SKM-1 (cell line): ENCODE data around the gene MAPT.
"Not testable (repeated sequence)": the region's sequence is repeated elsewhere in the genome, so short reads cannot be mapped to it uniquely, and the experiment has no call there.

Experiments
- DNase-seq: peaks from one replicate; lab custom pipeline; 2025; ENCODE audit not compliant: unreplicated experiment; lab: John Stamatoyannopoulos, UW

The MAPT gene

DNA sequence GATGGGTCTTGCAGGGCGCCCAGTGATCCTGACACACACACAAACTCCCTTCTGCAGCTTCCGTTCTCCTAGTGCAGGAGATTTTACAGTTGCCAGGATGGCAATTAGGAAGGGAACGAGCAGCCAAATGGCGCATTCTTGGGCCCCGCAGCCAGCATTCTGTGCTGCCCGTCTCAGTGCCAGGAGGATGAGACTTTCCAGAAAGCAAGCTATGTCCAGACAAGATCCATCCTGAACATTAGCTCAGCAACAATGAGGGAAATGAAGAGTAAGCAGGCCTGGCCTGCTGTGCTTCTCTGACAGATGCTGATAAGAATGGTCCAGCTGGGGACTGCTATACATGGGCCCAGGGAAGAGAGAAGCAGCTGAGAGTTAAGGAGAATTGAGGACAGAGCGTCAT lies 33.2 kb upstream of the MAPT start:
- DNase-seq = no peak

DNA sequence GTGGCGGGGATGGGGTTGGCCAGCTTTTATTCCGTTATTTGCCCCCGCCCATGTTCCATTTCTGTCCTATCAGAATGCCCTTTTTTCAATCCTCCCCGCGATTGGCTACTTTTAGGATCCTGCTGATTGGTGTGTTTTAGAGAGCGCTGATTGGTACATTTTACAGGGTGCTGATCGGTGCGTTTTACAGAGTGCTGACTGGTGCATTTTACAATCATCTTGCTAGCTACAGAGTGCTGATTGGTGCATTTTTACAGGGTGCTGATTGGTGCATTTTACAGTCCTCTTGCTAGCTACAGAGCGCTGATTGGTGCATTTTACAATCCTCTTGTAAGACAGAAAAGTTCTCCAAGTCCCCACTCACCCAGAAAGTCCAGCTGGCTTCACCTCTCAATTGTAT lies 32.2 kb upstream of the MAPT start:
- not testable (repeated sequence) for DNase-seq

DNA sequence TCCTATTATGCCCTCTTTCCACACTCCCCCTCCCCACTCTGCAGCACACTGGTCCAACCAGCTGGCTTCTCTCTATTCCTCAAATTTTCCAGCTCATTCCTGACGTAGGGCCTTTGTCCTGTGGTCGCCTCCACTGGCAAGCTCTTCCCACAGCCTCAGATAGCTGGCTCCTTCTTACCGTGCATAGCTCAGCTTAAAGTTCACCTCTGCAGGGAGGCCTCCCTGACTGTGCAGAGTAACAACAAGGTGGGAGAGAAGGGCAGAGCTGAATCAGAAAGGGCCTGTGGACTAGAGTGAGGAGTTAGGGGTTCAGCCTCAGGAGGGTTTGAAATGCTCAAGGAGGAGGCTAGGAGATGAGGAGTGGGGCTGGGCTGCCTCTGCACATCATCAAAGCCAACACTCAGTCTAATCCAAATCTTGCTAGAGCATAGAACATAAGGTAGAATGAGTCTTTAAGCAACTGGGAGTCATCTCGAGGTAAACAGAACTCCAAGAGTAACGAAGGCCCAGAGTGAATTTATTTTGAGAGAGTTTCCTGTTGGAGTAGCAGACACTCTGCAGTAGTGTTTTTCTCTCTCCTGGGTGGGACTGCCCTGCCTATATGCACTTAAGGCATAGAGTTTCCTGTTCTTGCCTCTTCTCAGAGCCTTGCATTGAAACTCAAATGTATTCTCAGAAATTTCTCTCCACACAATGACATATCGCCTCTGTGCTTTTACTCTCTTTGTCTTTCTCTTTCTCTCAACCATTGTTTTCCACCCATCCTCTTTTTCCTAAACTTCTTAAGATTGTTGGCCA lies 30.3 kb upstream of the MAPT start:
- DNase-seq = no peak

DNA sequence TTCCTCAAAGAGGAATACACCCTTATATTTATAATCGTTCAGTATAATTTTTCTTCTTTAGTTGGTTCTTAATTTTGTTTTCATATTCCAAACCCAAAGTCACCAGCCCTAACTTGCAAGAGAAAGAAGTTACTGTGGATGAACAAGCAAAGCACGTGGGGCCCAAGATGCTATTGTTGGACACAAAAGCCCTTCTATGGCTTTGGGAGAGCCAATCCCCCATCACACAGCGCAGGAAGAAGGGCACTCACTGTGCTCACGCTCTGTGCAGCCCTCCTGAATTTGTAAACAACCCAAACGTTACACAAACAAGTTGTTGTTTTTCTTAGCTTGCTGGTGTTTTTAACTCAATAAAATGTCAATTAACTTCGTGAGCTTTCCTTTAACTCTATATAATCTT lies 27.2 kb upstream of the MAPT start:
- DNase-seq = no peak

DNA sequence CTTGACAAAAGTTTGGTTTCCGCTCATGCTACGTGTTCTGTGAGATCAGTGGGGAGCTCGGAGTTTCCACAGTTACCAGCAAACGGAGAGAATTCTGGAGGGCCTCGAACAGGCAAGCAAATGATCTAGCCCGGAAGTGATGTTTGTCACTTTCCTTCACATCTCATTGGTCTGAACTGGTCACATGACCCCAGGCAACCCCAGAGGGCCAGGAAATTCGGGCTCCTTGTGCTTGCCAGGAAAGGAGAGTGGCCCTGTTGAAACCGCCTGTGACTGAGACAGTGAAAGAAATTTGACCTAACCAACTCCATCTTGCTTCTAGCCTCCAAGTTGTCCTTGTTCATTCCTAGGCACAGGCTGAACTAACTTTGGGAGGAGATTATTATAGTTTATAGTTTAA lies 26.7 kb upstream of the MAPT start:
- no peak for DNase-seq

- DNase-seq = peak; percentile 9
These were observed 26.1 kb upstream of the MAPT start for GRCh38 chr17:45868276-45868675.

DNA sequence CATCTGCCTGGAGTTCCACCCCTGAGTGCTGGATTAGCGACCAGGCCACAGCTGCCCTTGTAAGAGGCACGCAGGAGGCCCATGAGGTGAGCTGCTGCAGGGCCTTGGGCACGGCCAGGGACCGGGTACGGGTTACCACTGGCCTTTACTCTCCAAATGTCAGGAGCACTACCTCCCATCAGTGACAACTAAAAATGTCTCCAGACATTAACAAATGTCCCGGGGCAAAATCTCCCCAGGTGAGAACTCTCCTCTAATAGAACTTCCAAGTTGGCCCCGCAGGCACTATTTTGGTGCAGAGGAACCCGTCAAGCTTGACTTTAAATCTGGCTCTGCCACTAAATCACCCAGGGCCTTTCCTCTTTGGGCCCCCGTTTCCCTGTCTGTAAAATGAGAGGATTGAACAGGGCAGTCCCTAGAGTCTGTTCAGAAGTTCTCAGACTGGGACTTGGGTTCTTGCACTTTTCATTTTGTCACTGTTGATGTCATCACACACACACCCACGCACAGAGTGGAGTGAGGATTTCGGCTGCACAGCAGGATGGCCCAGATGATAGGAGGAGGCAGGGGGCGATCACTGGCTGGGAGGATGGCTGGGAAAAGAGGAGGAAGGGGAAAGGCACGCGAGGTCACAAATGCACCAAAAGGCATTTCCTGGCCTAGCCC lies 24.5 kb upstream of the MAPT start:
- DNase-seq = no peak

GRCh38 chr17:45870342-45870974 lies 23.9 kb upstream of the MAPT start:
- DNase-seq = no peak

DNA sequence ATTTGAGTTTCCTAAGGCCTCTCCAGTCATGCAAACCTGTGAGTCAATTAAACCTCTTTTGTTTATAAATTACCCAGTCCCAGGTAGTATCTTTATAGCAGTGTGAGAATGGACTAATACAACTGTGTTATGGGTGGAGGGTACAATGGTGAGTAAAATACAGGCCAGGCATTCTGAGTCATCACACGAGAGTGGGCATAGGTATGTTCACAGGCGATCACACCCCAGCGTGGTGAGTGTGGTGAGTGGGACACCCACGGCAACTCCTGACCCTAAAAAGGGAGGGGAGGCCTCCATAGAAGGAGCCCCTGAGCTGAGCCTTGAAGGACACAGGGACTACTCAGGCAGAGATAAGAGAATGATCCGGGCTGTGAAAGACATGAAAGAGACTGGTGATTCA lies 22.6 kb upstream of the MAPT start:
- DNase-seq = no peak

- DNase-seq = no peak
These were observed 20.6 kb upstream of the MAPT start for GRCh38 chr17:45873728-45874127.

DNA sequence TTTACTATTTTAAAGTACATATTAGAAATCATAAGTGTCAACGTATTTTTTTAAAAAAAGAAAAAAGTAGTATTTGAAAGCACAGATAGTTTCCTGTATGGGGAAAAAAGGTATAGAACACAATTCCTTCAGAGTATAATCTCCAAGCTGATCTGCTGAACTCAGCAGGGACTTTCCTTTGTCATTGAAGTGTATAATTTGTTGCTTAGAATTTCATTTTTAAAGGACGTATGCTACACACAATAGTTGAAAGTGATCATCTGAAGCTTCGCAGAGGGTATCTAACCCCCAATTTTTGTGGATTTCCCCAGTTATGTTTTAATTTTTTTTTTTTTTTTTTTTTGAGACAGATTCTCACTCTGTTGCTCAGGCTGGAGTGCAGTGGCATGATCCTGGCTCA lies 20.2 kb upstream of the MAPT start:
- no peak for DNase-seq

GRCh38 chr17:45876539-45876938 lies 17.8 kb upstream of the MAPT start:
- no peak for DNase-seq

DNA sequence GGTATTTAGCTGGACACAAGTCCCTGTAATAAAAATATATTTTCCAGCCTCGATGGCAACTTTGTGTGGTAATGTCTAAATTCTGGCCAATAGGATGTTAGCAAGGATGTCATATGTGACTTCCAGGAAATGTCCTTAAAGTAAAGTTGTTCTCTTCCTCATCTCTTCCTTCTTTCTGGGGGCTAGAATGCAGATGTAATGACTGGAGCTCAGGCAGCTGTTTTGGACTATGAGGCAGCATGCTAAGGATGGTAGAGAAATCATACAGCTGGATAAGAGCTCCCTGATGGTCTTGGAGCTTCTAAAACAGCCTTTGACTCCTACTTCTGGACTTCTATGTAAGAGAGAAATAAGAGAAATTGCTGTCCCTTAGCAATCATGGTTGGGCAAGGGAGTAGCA lies 16.9 kb upstream of the MAPT start:
- no peak for DNase-seq

DNA sequence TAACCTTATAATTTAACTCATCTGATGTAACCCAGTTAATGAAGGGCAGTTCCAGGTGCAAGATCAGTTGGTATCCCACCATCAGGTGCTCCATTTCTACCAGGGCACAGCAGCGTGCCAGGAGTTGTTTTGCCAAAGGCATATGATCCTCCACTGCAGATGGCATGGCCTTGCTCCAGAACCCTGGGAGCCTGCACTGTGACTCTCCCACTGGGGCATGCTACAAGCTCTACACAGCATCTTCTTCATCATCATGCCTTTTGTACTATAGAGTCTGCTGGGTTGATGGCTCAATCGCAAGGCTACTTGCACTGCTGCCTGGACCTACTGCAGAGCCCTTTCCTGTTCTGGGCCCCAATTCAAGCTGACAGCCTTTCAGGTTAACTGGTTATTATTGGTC lies 11.3 kb upstream of the MAPT start:
- DNase-seq = no peak

DNA sequence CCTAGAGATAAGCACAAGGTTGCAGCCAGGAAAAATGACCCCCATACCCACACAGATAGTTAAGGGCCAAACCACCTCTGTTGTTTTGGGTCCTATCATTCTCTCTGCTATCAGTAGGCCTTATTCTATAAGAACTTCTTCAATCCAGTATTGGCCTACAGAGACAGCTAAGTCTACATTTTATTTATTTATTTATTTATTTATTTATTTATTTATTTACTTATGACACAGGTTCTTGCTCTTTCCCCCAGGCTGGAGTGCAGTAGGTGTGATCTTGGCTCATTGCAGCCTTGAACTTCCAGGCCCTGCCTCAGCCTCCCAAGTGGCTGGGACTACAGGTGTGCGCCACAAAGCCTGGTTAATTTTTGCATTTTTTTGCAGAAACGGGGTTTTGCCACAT lies 7.5 kb upstream of the MAPT start:
- DNase-seq = no peak

GRCh38 chr17:45888392-45888791 lies 6.0 kb upstream of the MAPT start:
- DNase-seq = no peak

DNA sequence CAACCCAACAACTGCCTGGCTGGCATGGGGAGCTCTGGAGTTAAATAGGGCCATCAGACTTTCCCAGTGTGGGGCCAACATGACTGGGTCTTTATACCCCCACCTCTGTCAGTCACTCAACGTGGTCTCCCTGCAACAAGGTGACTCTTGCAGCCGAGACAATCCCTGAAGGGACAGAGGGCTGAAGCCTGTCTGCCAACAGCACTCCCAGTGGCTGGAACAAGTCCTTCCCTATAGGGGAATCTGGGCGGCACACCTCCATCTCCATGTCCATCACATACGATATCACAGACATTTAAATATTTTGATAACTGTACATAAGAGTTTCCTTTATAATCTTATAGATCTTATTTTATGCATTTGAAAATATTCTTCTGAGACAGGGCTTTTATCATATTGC lies 4.8 kb upstream of the MAPT start:
- DNase-seq = no peak

GRCh38 chr17:45893725-45894021 lies 681 bp upstream of the MAPT start:
- no peak for DNase-seq

GRCh38 chr17:45895304-45895968 lies 1.1 kb downstream of the MAPT start:
- DNase-seq = no peak

DNA sequence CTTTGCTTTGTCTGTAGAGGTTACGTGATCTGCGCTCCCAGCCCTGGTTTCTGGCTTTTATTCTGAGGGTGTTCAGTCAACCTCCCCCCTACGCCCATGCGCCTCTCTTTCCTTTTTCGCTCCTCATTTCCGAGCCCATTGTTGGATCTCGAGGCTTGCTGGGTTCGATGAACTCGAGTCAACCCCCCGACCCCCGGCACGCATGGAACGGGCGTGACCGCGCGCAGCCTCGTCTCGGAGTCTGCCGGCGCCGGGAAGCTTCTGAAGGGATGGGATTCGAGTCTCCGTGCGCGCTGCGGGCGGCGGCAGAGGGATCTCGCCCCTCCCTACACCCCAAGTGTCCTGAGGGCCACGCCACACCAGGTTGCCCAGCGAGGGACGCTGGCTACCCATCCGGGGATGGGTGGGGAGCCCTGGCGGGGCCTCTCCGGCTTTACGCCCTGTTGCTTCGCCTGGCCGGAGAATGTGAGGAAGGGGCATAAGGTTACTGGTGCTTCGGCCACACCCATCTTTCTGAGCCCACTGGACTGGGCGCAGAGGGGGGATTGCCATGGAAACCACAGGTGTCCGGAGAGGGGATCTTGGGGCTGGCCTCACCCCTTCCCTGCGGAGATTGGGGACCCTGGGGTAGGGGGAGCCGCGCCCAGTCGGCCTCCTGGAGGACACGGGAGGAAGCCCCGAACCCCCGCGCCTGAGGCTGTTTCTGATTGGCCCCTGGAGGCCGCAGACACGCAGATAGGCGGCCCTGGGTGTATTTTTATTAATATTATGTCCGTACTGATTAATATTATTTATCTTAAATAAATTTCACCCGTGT lies 1.8 kb downstream of the MAPT start:
- no peak for DNase-seq
